SK-N-SH (cell line): Measurements from ENCODE around the gene CADPS2. TPM values are rescaled to one million over a fixed set of nuclear protein-coding genes. Genes with fewer than 3 reads are reported as not detected.

Experiments
- CTCF ChIA-PET: fragments of 300-600, 350-600 bp; formaldehyde crosslinking; extraction: SDS; loops from one replicate; lab custom pipeline; 2021; lab: Yijun Ruan, JAX
- POLR2A ChIA-PET: fragments of 350-600 bp; sonication (Branson Sonifier 250); formaldehyde crosslinking; extraction: SDS; loops from one replicate; lab custom pipeline; 2020; ENCODE audit warnings: antibody characterized with exemption, inconsistent platforms; lab: Yijun Ruan, JAX
- DNase-seq: peaks from one replicate; pipeline ENCODE4 v3.0.0; 2012
- H2AFZ ChIP-seq: fragments of 200-600 bp; sonication (generic); 2 replicates; pipeline ENCODE4 v1.8.1; 2016; ENCODE audit warnings: antibody characterized with exemption, mild to moderate bottlenecking, low read depth
- H3F3A ChIP-seq: fragments of 200-600 bp; sonication (generic); replicated peaks from 2 replicates; pipeline ENCODE3; 2016; ENCODE audit warnings: antibody characterized with exemption, mild to moderate bottlenecking; ENCODE audit not compliant: insufficient read depth
- H3K27ac ChIP-seq, 2 experiments: fragments of 200-500 bp in 1 of 2; fragments of 200-600 bp in 1 of 2; sonication (Bioruptor generic) in 1 of 2; sonication (generic), shearing (Covaris generic) in 1 of 2; 2 replicates each; pipeline versions ENCODE4 v1.5.1 to v1.6.1; 2014 to 2016; ENCODE audit warnings: low read depth in 2 of 2, inconsistent platforms in 1 of 2, low read length in 1 of 2, mild to moderate bottlenecking in 1 of 2, mixed read lengths in 1 of 2
- H3K27me3 ChIP-seq: fragments of 200-600 bp; sonication (generic), shearing (Covaris generic); 2 replicates; pipeline ENCODE4 v1.6.1; 2016; ENCODE audit warnings: mixed run types; ENCODE audit not compliant: insufficient read depth
- H3K36me3 ChIP-seq, 2 experiments: fragments of 200-500 bp in 1 of 2; fragments of 200-600 bp in 1 of 2; sonication (Bioruptor generic) in 1 of 2; sonication (generic) in 1 of 2; replicated peaks in 1 of 2; 2 replicates each; pipeline versions ENCODE3 to v1.5.1; 2014 to 2016; ENCODE audit warnings: low read length in 1 of 2, mild to moderate bottlenecking in 1 of 2; ENCODE audit not compliant: insufficient read depth in 2 of 2, control insufficient read depth in 1 of 2
- H3K4me1 ChIP-seq, 2 experiments: fragments of 200-500 bp in 1 of 2; fragments of 200-600 bp in 1 of 2; sonication (Bioruptor generic) in 1 of 2; sonication (generic), shearing (Covaris generic) in 1 of 2; 2 replicates each; pipeline versions ENCODE4 v1.5.1 to v1.6.1; 2014 to 2016; ENCODE audit warnings: low read depth in 1 of 2, low read length in 1 of 2, mixed run types in 1 of 2; ENCODE audit not compliant: insufficient read depth in 2 of 2, control insufficient read depth in 1 of 2
- H3K4me2 ChIP-seq: fragments of 200-600 bp; sonication (generic), shearing (Covaris generic); 2 replicates; pipeline ENCODE4 v1.6.1; 2017; ENCODE audit warnings: mixed run types
- H3K4me3 ChIP-seq, 2 experiments: fragments of 200-500 bp in 1 of 2; fragments of 200-600 bp in 1 of 2; sonication (Bioruptor generic) in 1 of 2; sonication (generic), shearing (Covaris generic) in 1 of 2; 2 replicates each; pipeline versions ENCODE4 v1.5.1 to v1.8.1; 2014 to 2016; ENCODE audit warnings: low read depth in 2 of 2, inconsistent platforms in 1 of 2, low read length in 1 of 2, mild to moderate bottlenecking in 1 of 2, mixed read lengths in 1 of 2, moderate library complexity in 1 of 2
- H3K79me2 ChIP-seq: fragments of 200-600 bp; sonication (generic); 2 replicates; pipeline ENCODE4 v1.8.1; 2017; ENCODE audit warnings: mild to moderate bottlenecking; ENCODE audit not compliant: insufficient read depth
- H3K9ac ChIP-seq: fragments of 200-600 bp; sonication (generic); 2 replicates; pipeline ENCODE4 v1.6.1; 2017; ENCODE audit warnings: mixed run types
- H3K9me2 ChIP-seq: fragments of 200-600 bp; sonication (generic); 2 replicates; pipeline ENCODE4 v1.6.1; 2017; ENCODE audit warnings: mixed run types
- H3K9me3 ChIP-seq: fragments of 200-600 bp; sonication (generic); 2 replicates; pipeline ENCODE4 v1.6.1; 2017; ENCODE audit warnings: mixed run types, mild to moderate bottlenecking, moderate library complexity
- H4K20me1 ChIP-seq: fragments of 200-600 bp; sonication (generic); 2 replicates; pipeline ENCODE4 v1.6.1; 2017; ENCODE audit warnings: mild to moderate bottlenecking, mixed run types; ENCODE audit not compliant: insufficient read depth
- EZH2phosphoT487 ChIP-seq: fragments of 200-600 bp; sonication (generic); IDR thresholded peaks from 2 replicates; pipeline ENCODE4 v1.6.1; 2017; ENCODE audit warnings: low read depth, mixed run types, mild to moderate bottlenecking, antibody characterized with exemption, moderate library complexity, borderline replicate concordance
- FOXM1 ChIP-seq: IDR thresholded peaks from 2 replicates; pipeline ENCODE4 v1.4.0; 2012; ENCODE audit warnings: low read depth, mild to moderate bottlenecking
- GABPA ChIP-seq: IDR thresholded peaks from 2 replicates; pipeline ENCODE4 v1.4.0; 2012; ENCODE audit warnings: low read depth, mild to moderate bottlenecking
- GATA2 ChIP-seq: sonication (generic); formaldehyde crosslinking; IDR thresholded peaks from 2 replicates; pipeline ENCODE4 v1.5.0; 2020; ENCODE audit warnings: mild to moderate bottlenecking, missing genetic modification reagents
- JUND ChIP-seq: IDR thresholded peaks from 2 replicates; pipeline ENCODE4 v1.4.0; 2012
- MAX ChIP-seq: IDR thresholded peaks from 2 replicates; pipeline ENCODE4 v1.4.0; 2012; ENCODE audit warnings: low read depth
- MEF2A ChIP-seq: IDR thresholded peaks from 2 replicates; pipeline ENCODE4 v1.4.0; 2012; ENCODE audit warnings: low read depth, borderline replicate concordance
- NRF1 ChIP-seq: IDR thresholded peaks from 2 replicates; pipeline ENCODE4 v1.6.1; 2012; ENCODE audit warnings: low read depth, mild to moderate bottlenecking, low read length
- POLR2AphosphoS5 ChIP-seq: IDR thresholded peaks from 2 replicates; pipeline ENCODE4 v1.6.1; 2012; ENCODE audit warnings: low read depth, low read length
- RAD21 ChIP-seq: IDR thresholded peaks from 2 replicates; pipeline ENCODE4 v1.6.1; 2012; ENCODE audit warnings: mild to moderate bottlenecking, low read length
- RFX5 ChIP-seq: IDR thresholded peaks from 2 replicates; pipeline ENCODE4 v1.6.1; 2012; ENCODE audit warnings: mild to moderate bottlenecking, improper control_type of control experiment, low read length
- RXRA ChIP-seq: IDR thresholded peaks from 2 replicates; pipeline ENCODE4 v1.4.0; 2012; ENCODE audit warnings: low read depth, mild to moderate bottlenecking, borderline replicate concordance
- TCF12 ChIP-seq: IDR thresholded peaks from 2 replicates; pipeline ENCODE4 v1.4.0; 2012
- WGBS: methylation state at CpG from one replicate; pipeline ENCODE4 v1.1.6; 2017; ENCODE audit warnings: low lambda C conversion rate; 5-methylcytosine and 5-hydroxymethylcytosine counted together
- polyA plus RNA-seq, 3 experiments: library from polyadenylated mRNA; depleted of rRNA; stranded (reverse); fragments of >200 nt; gene quantifications; 2 replicates each; pipeline ENCODE4 v1.2.3, GENCODE V29; 2012
- TF ChIP-seq, protein P1 (sequence below): IDR thresholded peaks from 2 replicates; pipeline ENCODE4; 2012
- TF ChIP-seq, protein P2 (sequence below): fragments of 150-350 bp; IDR thresholded peaks from 2 replicates; pipeline ENCODE4 v1.6.1; 2016; ENCODE audit warnings: mild to moderate bottlenecking, low read depth, low read length
- TF ChIP-seq, protein P3 (sequence below): IDR thresholded peaks from 2 replicates; pipeline ENCODE4 v1.4.0; 2012; ENCODE audit warnings: low read depth, borderline replicate concordance

CADPS2 gene
- polyA plus RNA-seq, 1 of the 3 experiments (the other 2 are of a cell fraction) = 0.05 TPM

DNA sequence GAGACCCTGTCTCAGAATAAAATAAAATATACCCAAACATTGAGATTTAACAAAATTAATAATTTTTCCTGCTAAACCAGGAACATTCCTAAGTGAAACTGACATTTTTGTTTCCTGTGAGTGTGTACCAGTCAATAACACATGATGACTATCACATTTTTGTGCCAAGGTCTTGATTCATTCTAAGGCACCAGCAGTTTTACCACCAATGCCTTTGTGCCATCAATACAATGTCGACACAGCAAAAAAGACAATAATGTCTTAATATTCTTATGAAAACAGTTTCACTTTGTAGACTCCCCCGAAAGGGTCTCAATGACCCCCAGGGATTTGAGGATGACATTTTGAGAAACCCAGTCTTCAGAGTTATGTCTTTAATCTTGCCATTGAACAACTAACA lies 7.2 kb upstream of the CADPS2 start:
- 0% methylated on average over 2 of the region's 2 CpGs for WGBS
- no peaks in the 10 kb centered on the region for H3K27me3 ChIP-seq
- H3K9me3 ChIP-seq = no peaks in the 10 kb centered on the region; the same call in 1 of the 2 replicates
- H3K4me3 ChIP-seq = no peak overlapping the region
- H2AFZ ChIP-seq = no peak overlapping the region
- H3K79me2 ChIP-seq = no peaks in the 10 kb centered on the region
- H3K4me2 ChIP-seq = no peak overlapping the region
- DNase-seq = no peak
- ChIA-PET CTCF (no interaction called here), POLR2A (no interaction called here)
- no peak overlapping the region for H3K27ac ChIP-seq
- peaks cover 0 to 5% of the 10 kb centered on the region in 2 experiments; a peak in 1 of 4 replicates for H3K4me1 ChIP-seq
- H4K20me1 ChIP-seq = no peaks in the 10 kb centered on the region
- no peaks in the 10 kb centered on the region for H3K36me3 ChIP-seq
- TF ChIP-seq RXRA = no peak
- no peak for TF ChIP-seq RAD21
- no peak for TF ChIP-seq FOXM1
- TF ChIP-seq EZH2phosphoT487 = no peak
- H3K9me2 ChIP-seq = no peaks in the 10 kb centered on the region
- no peak overlapping the region for H3K9ac ChIP-seq
- H3F3A ChIP-seq = no peaks in the 10 kb centered on the region

- H3K9ac ChIP-seq = no peak overlapping the region
- H3K79me2 ChIP-seq = no peaks in the 10 kb centered on the region
- H3K9me3 ChIP-seq = no peaks in the 10 kb centered on the region; the same call in 1 of the 2 replicates
- no peak overlapping the region for H3K4me2 ChIP-seq
- H3K36me3 ChIP-seq = no peaks in the 10 kb centered on the region
- H3K27ac ChIP-seq = no peak overlapping the region
- TF ChIP-seq EZH2phosphoT487 (no peak), MAX (no peak), TCF12 (no peak), MEF2A (no peak), JUND (no peak), POLR2AphosphoS5 (no peak), GATA2 (CRISPR knock-in tag) (no peak), NRF1 (no peak), GABPA (no peak), RFX5 (no peak)
- TF ChIP-seq, protein P1, sequence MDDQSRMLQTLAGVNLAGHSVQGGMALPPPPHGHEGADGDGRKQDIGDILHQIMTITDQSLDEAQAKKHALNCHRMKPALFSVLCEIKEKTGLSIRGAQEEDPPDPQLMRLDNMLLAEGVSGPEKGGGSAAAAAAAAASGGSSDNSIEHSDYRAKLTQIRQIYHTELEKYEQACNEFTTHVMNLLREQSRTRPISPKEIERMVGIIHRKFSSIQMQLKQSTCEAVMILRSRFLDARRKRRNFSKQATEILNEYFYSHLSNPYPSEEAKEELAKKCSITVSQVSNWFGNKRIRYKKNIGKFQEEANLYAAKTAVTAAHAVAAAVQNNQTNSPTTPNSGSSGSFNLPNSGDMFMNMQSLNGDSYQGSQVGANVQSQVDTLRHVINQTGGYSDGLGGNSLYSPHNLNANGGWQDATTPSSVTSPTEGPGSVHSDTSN = no peak
- TF ChIP-seq, protein P2, sequence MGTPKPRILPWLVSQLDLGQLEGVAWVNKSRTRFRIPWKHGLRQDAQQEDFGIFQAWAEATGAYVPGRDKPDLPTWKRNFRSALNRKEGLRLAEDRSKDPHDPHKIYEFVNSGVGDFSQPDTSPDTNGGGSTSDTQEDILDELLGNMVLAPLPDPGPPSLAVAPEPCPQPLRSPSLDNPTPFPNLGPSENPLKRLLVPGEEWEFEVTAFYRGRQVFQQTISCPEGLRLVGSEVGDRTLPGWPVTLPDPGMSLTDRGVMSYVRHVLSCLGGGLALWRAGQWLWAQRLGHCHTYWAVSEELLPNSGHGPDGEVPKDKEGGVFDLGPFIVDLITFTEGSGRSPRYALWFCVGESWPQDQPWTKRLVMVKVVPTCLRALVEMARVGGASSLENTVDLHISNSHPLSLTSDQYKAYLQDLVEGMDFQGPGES = no peak
- TF ChIP-seq, protein P3, sequence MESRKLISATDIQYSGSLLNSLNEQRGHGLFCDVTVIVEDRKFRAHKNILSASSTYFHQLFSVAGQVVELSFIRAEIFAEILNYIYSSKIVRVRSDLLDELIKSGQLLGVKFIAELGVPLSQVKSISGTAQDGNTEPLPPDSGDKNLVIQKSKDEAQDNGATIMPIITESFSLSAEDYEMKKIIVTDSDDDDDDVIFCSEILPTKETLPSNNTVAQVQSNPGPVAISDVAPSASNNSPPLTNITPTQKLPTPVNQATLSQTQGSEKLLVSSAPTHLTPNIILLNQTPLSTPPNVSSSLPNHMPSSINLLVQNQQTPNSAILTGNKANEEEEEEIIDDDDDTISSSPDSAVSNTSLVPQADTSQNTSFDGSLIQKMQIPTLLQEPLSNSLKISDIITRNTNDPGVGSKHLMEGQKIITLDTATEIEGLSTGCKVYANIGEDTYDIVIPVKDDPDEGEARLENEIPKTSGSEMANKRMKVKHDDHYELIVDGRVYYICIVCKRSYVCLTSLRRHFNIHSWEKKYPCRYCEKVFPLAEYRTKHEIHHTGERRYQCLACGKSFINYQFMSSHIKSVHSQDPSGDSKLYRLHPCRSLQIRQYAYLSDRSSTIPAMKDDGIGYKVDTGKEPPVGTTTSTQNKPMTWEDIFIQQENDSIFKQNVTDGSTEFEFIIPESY = no peak
- no peaks in the 10 kb centered on the region for H3F3A ChIP-seq
- H4K20me1 ChIP-seq = no peaks in the 10 kb centered on the region
- no peak overlapping the region for H3K4me3 ChIP-seq
- H3K4me1 ChIP-seq = peaks cover 0 to 15% of the 10 kb centered on the region in 2 experiments; a peak in 1 of 4 replicates
- WGBS = 41% methylated on average over 1 of the region's 1 CpG
- CTCF ChIA-PET = no interaction called here
- no peak overlapping the region for H2AFZ ChIP-seq
- POLR2A ChIA-PET = no interaction called here
- no peaks in the 10 kb centered on the region for H3K9me2 ChIP-seq
- H3K27me3 ChIP-seq = peaks cover 38% of the 10 kb centered on the region
- no peak for DNase-seq
These were observed 2.9 kb upstream of the CADPS2 start for GRCh38 chr7:122889116-122889515.
